CD1c-positive myeloid dendritic cell (primary cell): ENCODE results near the gene PDE6G.

Experiments
- DNase-seq: peaks from one replicate; pipeline ENCODE4 v3.0.0-alpha.2; 2016; ENCODE audit errors: extremely low spot score

The PDE6G gene

GRCh38 chr17:81687770-81688541, 31.6 kb upstream of the PDE6G start:
- DNase-seq, result no peak

GRCh38 chr17:81686614-81687013, 30.3 kb upstream of the PDE6G start:
- no peak for DNase-seq

- no peak for DNase-seq
Measured at GRCh38 chr17:81685108-81685507, 28.8 kb upstream of the PDE6G start.

GRCh38 chr17:81684442-81684911, 28.1 kb upstream of the PDE6G start:
- no peak for DNase-seq

GRCh38 chr17:81683584-81684441, 27.5 kb upstream of the PDE6G start, which contains the start of the genes ARL16 and HGS:
Gene ARL16 (minus strand): TSS chr17:81683797. CDS start chr17:81683753, 44 bp downstream.
Gene HGS (plus strand): TSS chr17:81684011. CDS start chr17:81684067, 56 bp downstream.
- DNase-seq, result peak; percentile 100

- DNase-seq, result peak; percentile 34
Measured at GRCh38 chr17:81683208-81683583, 26.9 kb upstream of the PDE6G start.

- DNase-seq, result peak; percentile 12
Measured at GRCh38 chr17:81682565-81683207, 26.3 kb upstream of the PDE6G start.

GRCh38 chr17:81681672-81682071, 25.3 kb upstream of the PDE6G start:
- DNase-seq, result no peak

GRCh38 chr17:81680150-81680549, 23.8 kb upstream of the PDE6G start:
- no peak for DNase-seq

- DNase-seq, result no peak
Measured at GRCh38 chr17:81676906-81677305, 20.6 kb upstream of the PDE6G start.

GRCh38 chr17:81675515-81676221, 19.3 kb upstream of the PDE6G start:
- peak; percentile 14 for DNase-seq

GRCh38 chr17:81673561-81674258, 17.4 kb upstream of the PDE6G start:
- DNase-seq, result no peak

GRCh38 chr17:81672954-81673353, 16.6 kb upstream of the PDE6G start:
- no peak for DNase-seq

GRCh38 chr17:81672504-81672903, 16.2 kb upstream of the PDE6G start:
- no peak for DNase-seq

GRCh38 chr17:81667754-81668153, 11.4 kb upstream of the PDE6G start:
- DNase-seq, result no peak

GRCh38 chr17:81666342-81667191, 10.2 kb upstream of the PDE6G start, which contains the start of the genes CCDC137 and OXLD1:
Gene CCDC137 (plus strand): TSS chr17:81666737. CDS start chr17:81666767, 30 bp downstream.
Gene OXLD1 (minus strand): TSS chr17:81666605. CDS start chr17:81666577, 28 bp downstream.
- peak; percentile 98 for DNase-seq

- peak; percentile 33 for DNase-seq
Measured at GRCh38 chr17:81666092-81666341, 9.7 kb upstream of the PDE6G start.

GRCh38 chr17:81665205-81666091, 9.1 kb upstream of the PDE6G start:
- peak; percentile 18 for DNase-seq

- DNase-seq, result no peak
Measured at GRCh38 chr17:81664051-81664470, 7.7 kb upstream of the PDE6G start.
